Activated CD8-positive, alpha-beta T cell treated with anti-CD3 and anti-CD28 coated beads for 36 hours (primary cell): ENCODE measurements around the gene AKIRIN2. TPM values are rescaled to one million over a fixed set of nuclear protein-coding genes. Genes with fewer than 3 reads are reported as not detected.
A peak's percentile ranks its signal among the peaks of the same experiment; 100 is the strongest.

Source experiments
- ATAC-seq: fragments of 200-7000 bp; cut with Tn5 transposase; one replicate; pipeline ENCODE4 v1.10.0; 2021; ENCODE audit warnings: mild to moderate bottlenecking, moderate library complexity
- CTCF ChIA-PET: fragments of 350-600 bp; sonication (Branson Sonifier 250); formaldehyde crosslinking; loops from one replicate; lab custom pipeline; 2021; ENCODE audit warnings: antibody characterized with exemption; lab: Charles Lee
- POLR2A ChIA-PET: fragments of 350-600 bp; sonication (Branson Sonifier 250); formaldehyde crosslinking; loops from one replicate; lab custom pipeline; 2021; ENCODE audit warnings: antibody characterized with exemption; lab: Charles Lee
- DNase-seq: peaks from one replicate; pipeline ENCODE4 v3.0.0-alpha.2; 2020
- H3K27ac Mint-ChIP-seq: one replicate; pipeline ENCODE4 v1.8.0; 2021; ENCODE audit warnings: mild to moderate bottlenecking, mixed read lengths
- H3K27me3 Mint-ChIP-seq: one replicate; pipeline ENCODE4 v1.8.0; 2021; ENCODE audit warnings: mixed read lengths
- H3K36me3 Mint-ChIP-seq: one replicate; pipeline ENCODE4 v1.8.0; 2021; ENCODE audit warnings: low read depth, mixed read lengths
- H3K4me1 Mint-ChIP-seq: one replicate; pipeline ENCODE4 v1.8.0; 2021; ENCODE audit warnings: low read depth, mixed read lengths
- H3K4me3 Mint-ChIP-seq: one replicate; pipeline ENCODE4 v1.8.0; 2021; ENCODE audit warnings: mild to moderate bottlenecking, moderate library complexity, mixed read lengths
- H3K9me3 Mint-ChIP-seq: one replicate; pipeline ENCODE4 v1.8.0; 2021; ENCODE audit warnings: mixed read lengths
- intact Hi-C: fragments of 100-400 bp; cut with micrococcal nuclease; formaldehyde crosslinking; loops from one replicate; pipeline ENCODE4 v1.10.0; 2022
- total RNA-seq, 2 experiments: library from RNA; stranded (reverse); gene quantifications; one replicate each; pipeline ENCODE4 v1.2.3, GENCODE V29; 2021
- TF ChIP-seq, protein P1 (sequence below): fragments of 200-600 bp; IDR thresholded peaks from one replicate; pipeline ENCODE4 v1.8.0; 2022; ENCODE audit warnings: antibody characterized with exemption, mild to moderate bottlenecking

AKIRIN2 gene
- total RNA-seq, 2 experiments from 2014 or later = 42.1 to 45.6 TPM

- DNase-seq = no peak
- ChIA-PET POLR2A (no interaction called here), CTCF (interaction anchor here (1.0 kb wide), 1 partner anchor 10 kb away, joined by 3 read pairs; no protein-coding TSS in a partner anchor)
- TF ChIP-seq, protein P1, sequence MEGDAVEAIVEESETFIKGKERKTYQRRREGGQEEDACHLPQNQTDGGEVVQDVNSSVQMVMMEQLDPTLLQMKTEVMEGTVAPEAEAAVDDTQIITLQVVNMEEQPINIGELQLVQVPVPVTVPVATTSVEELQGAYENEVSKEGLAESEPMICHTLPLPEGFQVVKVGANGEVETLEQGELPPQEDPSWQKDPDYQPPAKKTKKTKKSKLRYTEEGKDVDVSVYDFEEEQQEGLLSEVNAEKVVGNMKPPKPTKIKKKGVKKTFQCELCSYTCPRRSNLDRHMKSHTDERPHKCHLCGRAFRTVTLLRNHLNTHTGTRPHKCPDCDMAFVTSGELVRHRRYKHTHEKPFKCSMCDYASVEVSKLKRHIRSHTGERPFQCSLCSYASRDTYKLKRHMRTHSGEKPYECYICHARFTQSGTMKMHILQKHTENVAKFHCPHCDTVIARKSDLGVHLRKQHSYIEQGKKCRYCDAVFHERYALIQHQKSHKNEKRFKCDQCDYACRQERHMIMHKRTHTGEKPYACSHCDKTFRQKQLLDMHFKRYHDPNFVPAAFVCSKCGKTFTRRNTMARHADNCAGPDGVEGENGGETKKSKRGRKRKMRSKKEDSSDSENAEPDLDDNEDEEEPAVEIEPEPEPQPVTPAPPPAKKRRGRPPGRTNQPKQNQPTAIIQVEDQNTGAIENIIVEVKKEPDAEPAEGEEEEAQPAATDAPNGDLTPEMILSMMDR = no peak
- peak overlapping the region; percentile 56 for H3K27ac Mint-ChIP-seq
- intact Hi-C loops = no loop called here
- no peak for ATAC-seq
- H3K4me1 Mint-ChIP-seq = peaks cover 23% of the 10 kb centered on the region
- H3K36me3 Mint-ChIP-seq = peaks cover 59% of the 10 kb centered on the region
- H3K4me3 Mint-ChIP-seq = no peak overlapping the region
- no peaks in the 10 kb centered on the region for H3K9me3 Mint-ChIP-seq
- H3K27me3 Mint-ChIP-seq = no peaks in the 10 kb centered on the region
These were observed 26.9 kb downstream of the AKIRIN2 start for GRCh38 chr6:87675004-87675681.

DNA sequence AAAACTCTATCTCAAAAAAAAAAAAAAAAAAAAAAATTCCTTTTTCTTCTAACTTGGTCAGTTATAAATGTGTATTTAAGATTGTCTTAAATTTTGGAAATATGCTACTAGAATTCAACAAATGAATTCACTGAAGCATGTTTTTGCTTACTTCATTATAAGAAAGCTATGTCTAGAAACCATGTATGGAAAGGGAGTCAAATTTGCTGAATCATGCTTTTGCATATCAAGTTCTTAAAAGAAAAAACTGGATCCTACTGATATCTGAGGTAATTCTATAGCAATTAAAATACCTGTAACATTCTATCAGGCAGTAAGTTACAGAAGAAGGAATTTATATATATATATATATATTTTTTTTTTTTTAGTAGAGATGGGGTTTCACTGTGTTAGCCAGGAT lies 27.7 kb downstream of the AKIRIN2 start:
- H3K36me3 Mint-ChIP-seq = peaks cover 60% of the 10 kb centered on the region

DNA sequence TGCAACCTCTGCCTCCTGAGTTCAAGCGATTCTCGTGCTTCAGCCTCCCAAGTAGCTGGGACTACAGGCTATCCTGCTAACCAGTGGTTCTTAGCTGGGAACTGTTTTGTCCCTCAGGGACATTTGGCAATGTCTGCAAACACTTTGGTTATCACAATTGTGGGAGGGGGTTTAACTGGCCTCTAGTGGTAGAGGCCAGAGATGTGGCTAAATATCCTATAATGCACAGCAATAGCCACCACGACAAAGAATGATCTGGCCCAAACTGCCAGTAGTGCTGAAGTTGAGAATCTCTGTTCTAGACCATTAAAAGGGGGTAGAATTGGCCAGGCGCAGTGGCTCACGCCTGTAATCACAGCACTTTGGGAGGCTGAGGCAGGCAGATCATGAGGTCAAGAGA lies 28.8 kb downstream of the AKIRIN2 start:
- intact Hi-C loops = no loop called here
- CTCF ChIA-PET = no interaction called here
- POLR2A ChIA-PET = interaction anchor here (1.1 to 1.4 kb wide), 2 partner anchors 12 to 17 kb away, joined by 3 to 5 read pairs; no protein-coding TSS in a partner anchor
- H3K4me1 Mint-ChIP-seq = peaks cover 22% of the 10 kb centered on the region
- peaks cover 54% of the 10 kb centered on the region for H3K36me3 Mint-ChIP-seq
- DNase-seq (no peak), ATAC-seq (no peak)
- H3K9me3 Mint-ChIP-seq = no peaks in the 10 kb centered on the region
- no peak overlapping the region for H3K27ac Mint-ChIP-seq
- TF ChIP-seq, protein P1 = no peak
- no peaks in the 10 kb centered on the region for H3K27me3 Mint-ChIP-seq
- no peak overlapping the region for H3K4me3 Mint-ChIP-seq

More for the DNA sequence above, 27.7 kb downstream of the AKIRIN2 start:
- DNase-seq (no peak), ATAC-seq (no peak)
- intact Hi-C loops = no loop called here
- no peak overlapping the region for H3K27ac Mint-ChIP-seq
- TF ChIP-seq, protein P1 = no peak
- no peaks in the 10 kb centered on the region for H3K9me3 Mint-ChIP-seq
- peaks cover 22% of the 10 kb centered on the region for H3K4me1 Mint-ChIP-seq
- CTCF ChIA-PET = no interaction called here
- POLR2A ChIA-PET = interaction anchor here (0.7 to 1.1 kb wide), 2 partner anchors 18 to 53 kb away, joined by 3 to 5 read pairs; no protein-coding TSS in a partner anchor
- no peaks in the 10 kb centered on the region for H3K27me3 Mint-ChIP-seq
- no peak overlapping the region for H3K4me3 Mint-ChIP-seq

GRCh38 chr6:87672641-87673040 lies 29.4 kb downstream of the AKIRIN2 start:
- intact Hi-C loops = no loop called here
- ATAC-seq (no peak), DNase-seq (no peak)
- Mint-ChIP-seq H3K27me3 (no peaks in the 10 kb centered on the region), H3K4me3 (no peak overlapping the region), H3K36me3 (peaks cover 54% of the 10 kb centered on the region), H3K9me3 (no peaks in the 10 kb centered on the region), H3K4me1 (peaks cover 17% of the 10 kb centered on the region), H3K27ac (no peak overlapping the region)
- CTCF ChIA-PET = no interaction called here
- POLR2A ChIA-PET = interaction anchor here (1.4 kb wide), 1 partner anchor 13 kb away, joined by 3 read pairs; no protein-coding TSS in a partner anchor
- TF ChIP-seq, protein P1 = no peak

GRCh38 chr6:87671555-87672029 lies 30.4 kb downstream of the AKIRIN2 start:
- POLR2A ChIA-PET = interaction anchor here (1.4 kb wide), 1 partner anchor 14 kb away, joined by 3 read pairs; no protein-coding TSS in a partner anchor

More at GRCh38 chr6:87671555-87672029, 30.4 kb downstream of the AKIRIN2 start:
- no peak for ATAC-seq
- H3K4me3 Mint-ChIP-seq = no peak overlapping the region
- intact Hi-C loops = no loop called here
- TF ChIP-seq, protein P1 = no peak
- H3K27ac Mint-ChIP-seq = peak overlapping the region; percentile 59
- H3K27me3 Mint-ChIP-seq = no peaks in the 10 kb centered on the region
- CTCF ChIA-PET = interaction anchor here (1.0 kb wide), 1 partner anchor 8 kb away, joined by 3 read pairs; no protein-coding TSS in a partner anchor
- H3K9me3 Mint-ChIP-seq = no peaks in the 10 kb centered on the region
- no peak for DNase-seq
- H3K4me1 Mint-ChIP-seq = peaks cover 13% of the 10 kb centered on the region
- H3K36me3 Mint-ChIP-seq = peaks cover 56% of the 10 kb centered on the region
